Measurements from ENCODE around the gene HSPG2.

The HSPG2 gene

GRCh38 chr1:21902026-21903012 is 34.8 kb downstream of the HSPG2 start:
- H3K4me2 ChIP-seq (ENCODE audit: low read length), result no peak overlapping the region
- no peak overlapping the region for H3K27ac ChIP-seq
- H3K4me1 ChIP-seq, result no peaks in the 10 kb centered on the region
- H3K79me2 ChIP-seq, result no peaks in the 10 kb centered on the region
- no peaks in the 10 kb centered on the region for H3K9me3 ChIP-seq (ENCODE audit: control insufficient read depth, low read length)
- H2AFZ ChIP-seq, result no peak overlapping the region
- no peak for TF ChIP-seq CTCF (IDR thresholded peaks at IDR 0.05)
- no peaks in the 10 kb centered on the region for H3K27me3 ChIP-seq (ENCODE audit: control insufficient read depth, insufficient read depth, low read length)
- no peak overlapping the region for H3K4me3 ChIP-seq (ENCODE audit: low read depth, low read length)
- no peaks in the 10 kb centered on the region for H3K36me3 ChIP-seq (ENCODE audit: control insufficient read depth, insufficient read depth, low read length)
- no peak overlapping the region for H3K9ac ChIP-seq

GRCh38 chr1:21901473-21901847 is 35.6 kb downstream of the HSPG2 start:
- Histone ChIP-seq H3K27ac (no peak overlapping the region), H3K4me3 (ENCODE audit: low read depth, low read length) (no peak overlapping the region), H3K4me2 (ENCODE audit: low read length) (no peak overlapping the region), H3K4me1 (peaks cover 4% of the 10 kb centered on the region), H3K36me3 (ENCODE audit: control insufficient read depth, insufficient read depth, low read length) (no peaks in the 10 kb centered on the region), H3K9ac (no peak overlapping the region), H3K79me2 (no peaks in the 10 kb centered on the region), H2AFZ (no peak overlapping the region), H3K27me3 (ENCODE audit: control insufficient read depth, insufficient read depth, low read length) (no peaks in the 10 kb centered on the region), H3K9me3 (ENCODE audit: control insufficient read depth, low read length) (no peaks in the 10 kb centered on the region)
- no peak for TF ChIP-seq CTCF (IDR thresholded peaks at IDR 0.05)

- H3K4me3 ChIP-seq (ENCODE audit: low read depth, low read length), result no peak overlapping the region
- no peak overlapping the region for H3K27ac ChIP-seq
- no peak for TF ChIP-seq CTCF (IDR thresholded peaks at IDR 0.05)
- no peaks in the 10 kb centered on the region for H3K9me3 ChIP-seq (ENCODE audit: control insufficient read depth, low read length)
- H2AFZ ChIP-seq, result no peak overlapping the region
- H3K9ac ChIP-seq, result no peak overlapping the region
- no peaks in the 10 kb centered on the region for H3K36me3 ChIP-seq (ENCODE audit: control insufficient read depth, insufficient read depth, low read length)
- H3K79me2 ChIP-seq, result no peaks in the 10 kb centered on the region
- peaks cover 4% of the 10 kb centered on the region for H3K4me1 ChIP-seq
- H3K27me3 ChIP-seq (ENCODE audit: control insufficient read depth, insufficient read depth, low read length), result no peaks in the 10 kb centered on the region
- H3K4me2 ChIP-seq (ENCODE audit: low read length), result no peak overlapping the region
These were observed 36.2 kb downstream of the HSPG2 start for GRCh38 chr1:21900766-21901472.

GRCh38 chr1:21899987-21900386 is 37.1 kb downstream of the HSPG2 start:
- H3K9ac ChIP-seq, result no peak overlapping the region
- peaks cover 4% of the 10 kb centered on the region for H3K4me1 ChIP-seq
- no peaks in the 10 kb centered on the region for H3K79me2 ChIP-seq
- no peak overlapping the region for H3K27ac ChIP-seq
- no peaks in the 10 kb centered on the region for H3K27me3 ChIP-seq (ENCODE audit: control insufficient read depth, insufficient read depth, low read length)
- H3K36me3 ChIP-seq (ENCODE audit: control insufficient read depth, insufficient read depth, low read length), result no peaks in the 10 kb centered on the region
- H3K4me3 ChIP-seq (ENCODE audit: low read depth, low read length), result no peak overlapping the region
- no peak overlapping the region for H3K4me2 ChIP-seq (ENCODE audit: low read length)
- TF ChIP-seq CTCF (IDR thresholded peaks at IDR 0.05), result no peak
- no peaks in the 10 kb centered on the region for H3K9me3 ChIP-seq (ENCODE audit: control insufficient read depth, low read length)
- no peak overlapping the region for H2AFZ ChIP-seq
